Glutamatergic neuron (in vitro differentiated cells): ENCODE data around the gene UCMA. TPM values are rescaled to one million over a fixed set of nuclear protein-coding genes. Genes with fewer than 3 reads are reported as not detected.

Experiments used
- DNase-seq: peaks from one replicate; pipeline ENCODE4 v3.0.0; 2022
- H3K27ac Mint-ChIP-seq: one replicate; pipeline ENCODE4 v1.8.0; 2020; ENCODE audit warnings: mild to moderate bottlenecking, mixed read lengths, inconsistent platforms; ENCODE audit not compliant: unreplicated experiment
- H3K27me3 Mint-ChIP-seq: one replicate; pipeline ENCODE4 v1.8.0; 2020; ENCODE audit warnings: mild to moderate bottlenecking, moderate library complexity, mixed read lengths, inconsistent platforms; ENCODE audit not compliant: unreplicated experiment
- H3K36me3 Mint-ChIP-seq: one replicate; pipeline ENCODE4 v1.8.0; 2020; ENCODE audit warnings: mild to moderate bottlenecking, mixed read lengths, inconsistent platforms; ENCODE audit not compliant: unreplicated experiment
- H3K4me1 Mint-ChIP-seq: one replicate; pipeline ENCODE4 v1.8.0; 2020; ENCODE audit warnings: mild to moderate bottlenecking, low read depth, mixed read lengths, inconsistent platforms; ENCODE audit not compliant: unreplicated experiment
- H3K4me3 Mint-ChIP-seq: one replicate; pipeline ENCODE4 v1.8.0; 2020; ENCODE audit warnings: mild to moderate bottlenecking, mixed read lengths, inconsistent platforms; ENCODE audit not compliant: unreplicated experiment
- H3K9me3 Mint-ChIP-seq: one replicate; pipeline ENCODE4 v1.8.0; 2020; ENCODE audit warnings: mild to moderate bottlenecking, moderate library complexity, mixed read lengths, inconsistent platforms; ENCODE audit not compliant: unreplicated experiment
- total RNA-seq: library from RNA; stranded (reverse); fragmentation: NEBNext Ultra II Directional; extraction: Animal tissue kit (Norgen Biotek cat#: 25700); gene quantifications from one replicate; pipeline ENCODE4 v1.2.1, GENCODE V29; 2021; ENCODE audit not compliant: unreplicated experiment
- TF ChIP-seq, protein P1 (sequence below): fragments of 200-600 bp; sonication (generic); IDR thresholded peaks from one replicate; pipeline ENCODE4 v1.5.0; 2021; ENCODE audit not compliant: partially characterized antibody, unreplicated experiment

The UCMA gene
- total RNA-seq, 1 donor from 2014 or later = not detected

GRCh38 chr10:13184276-13184675 is 49.9 kb downstream of the UCMA start:
- Mint-ChIP-seq H3K36me3 (peaks cover 4% of the 10 kb centered on the region), H3K27me3 (peaks cover 4% of the 10 kb centered on the region), H3K27ac (no peak overlapping the region), H3K4me3 (no peak overlapping the region), H3K9me3 (no peaks in the 10 kb centered on the region), H3K4me1 (no peaks in the 10 kb centered on the region)
- no peak for DNase-seq
- TF ChIP-seq, protein P1, sequence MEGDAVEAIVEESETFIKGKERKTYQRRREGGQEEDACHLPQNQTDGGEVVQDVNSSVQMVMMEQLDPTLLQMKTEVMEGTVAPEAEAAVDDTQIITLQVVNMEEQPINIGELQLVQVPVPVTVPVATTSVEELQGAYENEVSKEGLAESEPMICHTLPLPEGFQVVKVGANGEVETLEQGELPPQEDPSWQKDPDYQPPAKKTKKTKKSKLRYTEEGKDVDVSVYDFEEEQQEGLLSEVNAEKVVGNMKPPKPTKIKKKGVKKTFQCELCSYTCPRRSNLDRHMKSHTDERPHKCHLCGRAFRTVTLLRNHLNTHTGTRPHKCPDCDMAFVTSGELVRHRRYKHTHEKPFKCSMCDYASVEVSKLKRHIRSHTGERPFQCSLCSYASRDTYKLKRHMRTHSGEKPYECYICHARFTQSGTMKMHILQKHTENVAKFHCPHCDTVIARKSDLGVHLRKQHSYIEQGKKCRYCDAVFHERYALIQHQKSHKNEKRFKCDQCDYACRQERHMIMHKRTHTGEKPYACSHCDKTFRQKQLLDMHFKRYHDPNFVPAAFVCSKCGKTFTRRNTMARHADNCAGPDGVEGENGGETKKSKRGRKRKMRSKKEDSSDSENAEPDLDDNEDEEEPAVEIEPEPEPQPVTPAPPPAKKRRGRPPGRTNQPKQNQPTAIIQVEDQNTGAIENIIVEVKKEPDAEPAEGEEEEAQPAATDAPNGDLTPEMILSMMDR = no peak

- Mint-ChIP-seq H3K27ac (no peak overlapping the region), H3K9me3 (no peaks in the 10 kb centered on the region), H3K27me3 (peaks cover 4% of the 10 kb centered on the region), H3K36me3 (peaks cover 4% of the 10 kb centered on the region), H3K4me3 (no peak overlapping the region), H3K4me1 (no peaks in the 10 kb centered on the region)
- TF ChIP-seq, protein P1 = no peak
- DNase-seq = no peak
Observed at GRCh38 chr10:13183625-13184024, 50.5 kb downstream of the UCMA start.

DNA sequence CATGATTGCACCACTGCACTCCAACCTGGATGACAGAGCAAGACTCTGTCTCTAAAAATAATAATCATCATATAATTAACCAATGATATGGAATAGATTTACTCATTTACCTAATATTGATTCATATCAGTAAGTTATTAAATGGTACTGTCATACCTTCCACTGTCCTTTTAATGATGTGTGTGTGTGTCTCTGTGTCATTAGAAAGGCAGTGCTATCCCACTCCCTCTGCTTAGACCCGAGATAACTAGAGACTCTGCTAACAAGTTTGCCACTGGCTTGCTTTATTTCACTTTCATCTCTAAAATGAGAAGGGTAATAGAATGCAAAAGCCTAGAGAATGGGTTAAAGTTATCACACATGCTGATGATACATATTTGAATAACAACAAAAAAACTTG is 51.8 kb downstream of the UCMA start:
- DNase-seq = no peak
- Mint-ChIP-seq H3K36me3 (peaks cover 4% of the 10 kb centered on the region), H3K27me3 (peaks cover 4% of the 10 kb centered on the region), H3K27ac (no peak overlapping the region), H3K4me1 (no peaks in the 10 kb centered on the region), H3K4me3 (no peak overlapping the region), H3K9me3 (no peaks in the 10 kb centered on the region)
- TF ChIP-seq, protein P1 = no peak

- H3K9me3 Mint-ChIP-seq = no peaks in the 10 kb centered on the region
- H3K27ac Mint-ChIP-seq = no peak overlapping the region
- H3K4me3 Mint-ChIP-seq = no peak overlapping the region
- DNase-seq = no peak
- no peaks in the 10 kb centered on the region for H3K36me3 Mint-ChIP-seq
- no peaks in the 10 kb centered on the region for H3K4me1 Mint-ChIP-seq
- no peaks in the 10 kb centered on the region for H3K27me3 Mint-ChIP-seq
- TF ChIP-seq, protein P1 = no peak
Observed at GRCh38 chr10:13180788-13181187, 53.4 kb downstream of the UCMA start.

DNA sequence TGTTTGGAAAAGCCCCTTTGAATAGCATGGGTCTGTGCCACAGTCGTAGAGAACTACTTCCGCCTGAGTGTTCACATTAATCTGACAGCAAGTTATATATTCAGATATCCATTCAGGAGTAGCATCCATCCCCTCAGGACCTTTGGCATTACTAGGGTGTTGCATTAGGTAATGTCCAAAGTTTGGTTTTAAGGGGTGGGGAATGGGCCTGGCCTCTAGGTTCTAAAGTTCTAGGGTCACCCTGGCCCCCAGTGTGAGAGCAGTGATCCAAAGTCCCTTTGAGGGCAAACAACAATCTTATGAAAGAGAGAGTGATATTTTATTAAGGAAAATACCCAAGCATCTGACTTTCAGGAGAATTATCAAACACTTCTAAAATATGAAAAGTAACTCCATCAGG is 60.6 kb downstream of the UCMA start:
- TF ChIP-seq, protein P1 = no peak
- DNase-seq = no peak
- Mint-ChIP-seq H3K27ac (no peak overlapping the region), H3K9me3 (no peaks in the 10 kb centered on the region), H3K4me1 (peaks cover 1% of the 10 kb centered on the region), H3K36me3 (no peaks in the 10 kb centered on the region), H3K27me3 (no peaks in the 10 kb centered on the region), H3K4me3 (no peak overlapping the region)

Other genes starting within 250 kb of the UCMA start
- 13.8 TPM for gene CCDC3, start 232.7 kb downstream of the UCMA start, total RNA-seq
- 90.6 TPM for gene OPTN, start 134.2 kb downstream of the UCMA start, total RNA-seq
- 5.0 TPM for gene MCM10, start 72.8 kb downstream of the UCMA start, total RNA-seq
- gene PHYH, start 65.7 kb upstream of the UCMA start, total RNA-seq = 20.4 TPM
- gene SEPHS1, start 113.9 kb upstream of the UCMA start, total RNA-seq = 51.1 TPM